CD4-positive, CD25-positive, alpha-beta regulatory T cell (primary cell): ENCODE measurements around the gene NHSL2. TPM values are rescaled to one million over a fixed set of nuclear protein-coding genes. Genes with fewer than 3 reads are reported as not detected.

Experiments used
- ATAC-seq, 2 donors: fragments of 150-1000 bp; cut with Tn5 transposase; one replicate each; pipeline ENCODE4 v1.10.0; 2021; ENCODE audit warnings: low read depth in 2 of 2, moderate number of reproducible peaks in 2 of 2, moderate library complexity in 1 of 2
- DNase-seq, 3 donors: peaks; one replicate each; pipeline versions ENCODE4 v3.0.0 to v3.0.0-alpha.2; 2012 to 2022; ENCODE audit warnings: mixed read lengths in 1 of 3
- H3K27ac ChIP-seq: one replicate; pipeline ENCODE4 v1.7.0; 2013; ENCODE audit warnings: mild to moderate bottlenecking, low read length; ENCODE audit not compliant: insufficient read depth, poor library complexity, severe bottlenecking
- H3K27me3 ChIP-seq: one replicate; pipeline ENCODE4 v1.7.0; 2013; ENCODE audit warnings: low read length; ENCODE audit not compliant: control insufficient read depth, insufficient read depth
- H3K36me3 ChIP-seq: one replicate; pipeline ENCODE4 v1.7.0; 2013; ENCODE audit warnings: mild to moderate bottlenecking, low read length, moderate library complexity; ENCODE audit not compliant: control insufficient read depth, insufficient read depth
- H3K4me1 ChIP-seq: 2 replicates; pipeline ENCODE4 v1.7.0; 2013; ENCODE audit warnings: mild to moderate bottlenecking, low read length; ENCODE audit not compliant: insufficient read depth, control insufficient read depth, poor library complexity, severe bottlenecking
- H3K4me3 ChIP-seq: one replicate; pipeline ENCODE4 v1.7.0; 2013; ENCODE audit warnings: low read depth, mild to moderate bottlenecking, low read length, moderate library complexity
- H3K9me3 ChIP-seq, 2 experiments: 1 replicate in 1 of 2; 2 replicates in 1 of 2; pipeline ENCODE4 v1.7.0; 2013; ENCODE audit warnings: low read length in 2 of 2, mild to moderate bottlenecking in 1 of 2, moderate library complexity in 1 of 2; ENCODE audit not compliant: control insufficient read depth in 2 of 2
- H3K27ac Mint-ChIP-seq, 3 donors: one replicate each; pipeline ENCODE4 v1.8.0; 2020 to 2022; ENCODE audit warnings: mild to moderate bottlenecking in 3 of 3, mixed read lengths in 3 of 3, moderate library complexity in 2 of 3
- H3K27me3 Mint-ChIP-seq: one replicate; pipeline ENCODE4 v1.8.0; 2022; ENCODE audit warnings: mild to moderate bottlenecking, mixed read lengths
- H3K36me3 Mint-ChIP-seq: one replicate; pipeline ENCODE4 v1.8.0; 2020; ENCODE audit warnings: mixed read lengths
- H3K4me1 Mint-ChIP-seq, 4 donors: one replicate each; pipeline ENCODE4 v1.8.0; 2020 to 2022; ENCODE audit warnings: mixed read lengths in 4 of 4, mild to moderate bottlenecking in 1 of 4
- H3K4me3 Mint-ChIP-seq, 4 donors: one replicate each; pipeline ENCODE4 v1.8.0; 2020 to 2022; ENCODE audit warnings: mild to moderate bottlenecking in 4 of 4, mixed read lengths in 4 of 4, moderate library complexity in 3 of 4
- H3K9me3 Mint-ChIP-seq, 7 donors: one replicate each; pipeline ENCODE4 v1.8.0; 2020 to 2022; ENCODE audit warnings: mixed read lengths in 7 of 7, mild to moderate bottlenecking in 3 of 7, moderate library complexity in 2 of 7
- polyA plus RNA-seq, 4 donors: library from polyadenylated mRNA; unstranded; fragments of 300-500 nt; fragmentation: Illumina TruSeq; gene quantifications; one replicate each; pipeline ENCODE4 v1.2.3, GENCODE V29; 2021
- total RNA-seq: library from RNA; stranded (reverse); gene quantifications from one replicate; pipeline ENCODE4 v1.2.3, GENCODE V29; 2022

The NHSL2 gene
- total and polyA plus RNA-seq, 5 donors from 2014 or later, result 1.5 to 6.7 (median 2.2) TPM

GRCh38 chrX:72126048-72126415 is 215.4 kb downstream of the NHSL2 start:
- Mint-ChIP-seq H3K36me3 (no peaks in the 10 kb centered on the region), H3K4me3 (peak overlapping the region in 1 of 4 donors; percentile 43), H3K9me3 (peaks cover 0 to 2% (median 0%) of the 10 kb centered on the region in 7 donors), H3K27ac (no peak overlapping the region), H3K27me3 (peaks cover 25% of the 10 kb centered on the region), H3K4me1 (peaks cover 0 to 20% (median 13%) of the 10 kb centered on the region in 4 donors)
- Histone ChIP-seq H3K4me3 (no peak overlapping the region), H3K4me1 (peaks cover 15% of the 10 kb centered on the region), H3K9me3 (no peaks in the 10 kb centered on the region), H3K36me3 (no peaks in the 10 kb centered on the region), H3K27me3 (no peaks in the 10 kb centered on the region), H3K27ac (no peak overlapping the region)
- ATAC-seq (no peak), DNase-seq (no peak)

GRCh38 chrX:72126539-72127140 is 216.0 kb downstream of the NHSL2 start:
- Histone ChIP-seq H3K4me3 (no peak overlapping the region), H3K36me3 (no peaks in the 10 kb centered on the region), H3K27ac (no peak overlapping the region), H3K27me3 (no peaks in the 10 kb centered on the region), H3K4me1 (peaks cover 15% of the 10 kb centered on the region), H3K9me3 (no peaks in the 10 kb centered on the region)
- ATAC-seq, result peak; percentile 80 to 84
- Mint-ChIP-seq H3K9me3 (peaks cover 0 to 2% (median 0%) of the 10 kb centered on the region in 7 donors), H3K4me3 (peak overlapping the region in 2 of 4 donors; percentile 43 to 54), H3K27me3 (peaks cover 25% of the 10 kb centered on the region), H3K4me1 (peaks cover 0 to 18% (median 12%) of the 10 kb centered on the region in 4 donors), H3K27ac (no peak overlapping the region), H3K36me3 (no peaks in the 10 kb centered on the region)
- DNase-seq, result peak; percentile 57 to 78 (median 71)

- H3K9me3 Mint-ChIP-seq, result peaks cover 0 to 2% (median 0%) of the 10 kb centered on the region in 7 donors
- no peak overlapping the region for H3K4me3 Mint-ChIP-seq
- H3K27me3 ChIP-seq, result peaks cover under 1% of the 10 kb centered on the region
- H3K9me3 ChIP-seq, result no peaks in the 10 kb centered on the region
- ATAC-seq (no peak), DNase-seq (no peak)
- no peaks in the 10 kb centered on the region for H3K36me3 Mint-ChIP-seq
- peaks cover 25% of the 10 kb centered on the region for H3K27me3 Mint-ChIP-seq
- no peak overlapping the region for H3K27ac Mint-ChIP-seq
- no peaks in the 10 kb centered on the region for H3K36me3 ChIP-seq
- no peak overlapping the region for H3K27ac ChIP-seq
- H3K4me1 Mint-ChIP-seq, result peaks cover 0 to 21% (median 8%) of the 10 kb centered on the region in 4 donors
- H3K4me1 ChIP-seq, result peaks cover 13% of the 10 kb centered on the region
- H3K4me3 ChIP-seq, result no peak overlapping the region
Measured at GRCh38 chrX:72127332-72127731, 216.7 kb downstream of the NHSL2 start.

DNA sequence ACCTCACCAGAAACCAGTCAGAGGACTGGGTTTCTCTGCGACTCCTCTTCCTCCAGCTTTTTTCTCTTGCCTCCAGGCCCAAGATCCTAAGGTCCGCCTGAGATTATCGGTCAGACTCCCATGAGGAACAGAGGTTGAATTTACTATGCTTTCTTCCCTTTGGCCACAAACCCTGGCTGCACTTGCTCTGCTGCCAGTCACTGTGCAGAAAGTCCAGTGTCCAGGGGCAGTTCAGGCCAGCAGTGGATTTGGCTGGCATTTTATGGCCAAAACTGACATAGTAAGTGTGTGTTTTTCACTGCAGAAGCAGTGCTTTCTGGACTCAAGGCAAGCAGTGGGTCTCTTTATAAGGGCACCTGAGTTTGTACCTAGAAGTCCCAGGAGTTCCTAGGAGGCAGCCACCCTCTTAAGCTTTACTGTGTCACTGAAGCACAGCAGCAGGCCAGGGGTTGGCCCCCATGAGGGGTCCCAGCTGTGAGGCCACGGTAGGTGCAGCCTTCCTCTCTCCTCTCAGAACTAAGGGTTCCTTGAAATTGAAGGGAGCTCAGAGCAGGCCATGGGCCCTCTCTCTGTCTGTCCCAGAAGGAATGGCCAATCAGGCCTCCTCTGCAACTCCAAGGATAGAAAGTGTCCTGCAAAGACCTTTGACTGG is 217.7 kb downstream of the NHSL2 start:
- no peaks in the 10 kb centered on the region for H3K9me3 ChIP-seq
- H3K4me1 ChIP-seq, result peaks cover 13% of the 10 kb centered on the region
- no peaks in the 10 kb centered on the region for H3K36me3 ChIP-seq
- Mint-ChIP-seq H3K27me3 (peaks cover 32% of the 10 kb centered on the region), H3K4me3 (no peak overlapping the region), H3K9me3 (peaks cover 0 to 2% (median 0%) of the 10 kb centered on the region in 7 donors), H3K36me3 (no peaks in the 10 kb centered on the region), H3K4me1 (peaks cover 0 to 16% (median 5%) of the 10 kb centered on the region in 4 donors), H3K27ac (no peak overlapping the region)
- ATAC-seq (no peak), DNase-seq (no peak)
- H3K4me3 ChIP-seq, result no peak overlapping the region
- H3K27me3 ChIP-seq, result peaks cover 2% of the 10 kb centered on the region
- H3K27ac ChIP-seq, result no peak overlapping the region

DNA sequence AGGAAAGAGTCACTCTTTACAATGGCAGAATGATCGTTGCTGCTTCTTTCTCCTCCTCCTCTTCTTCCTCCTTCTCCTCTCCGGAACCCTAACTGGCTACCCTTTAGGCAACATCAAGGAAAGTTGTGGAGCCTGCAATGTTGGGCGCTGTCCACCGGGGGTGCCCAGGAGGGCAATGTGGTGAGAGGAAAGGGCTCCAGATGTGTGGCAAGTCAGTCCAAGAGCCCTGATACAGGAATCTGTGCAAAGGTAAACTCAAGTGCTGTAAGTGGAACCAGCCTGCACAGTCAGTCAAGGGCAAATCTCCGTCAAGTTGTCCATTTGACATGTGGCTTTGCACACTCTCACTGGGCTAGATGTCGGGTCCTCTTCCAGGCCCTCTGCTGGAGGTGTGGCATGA is 218.2 kb downstream of the NHSL2 start:
- Histone ChIP-seq H3K4me3 (no peak overlapping the region), H3K9me3 (no peaks in the 10 kb centered on the region), H3K4me1 (peaks cover 13% of the 10 kb centered on the region), H3K27me3 (peaks cover 2% of the 10 kb centered on the region), H3K27ac (no peak overlapping the region), H3K36me3 (no peaks in the 10 kb centered on the region)
- peaks cover 0 to 2% (median 0%) of the 10 kb centered on the region in 7 donors for H3K9me3 Mint-ChIP-seq
- DNase-seq (peak in 1 of 3 donors; percentile 31), ATAC-seq (no peak)
- peaks cover 0 to 15% (median 5%) of the 10 kb centered on the region in 4 donors for H3K4me1 Mint-ChIP-seq
- H3K27me3 Mint-ChIP-seq, result peaks cover 32% of the 10 kb centered on the region
- no peaks in the 10 kb centered on the region for H3K36me3 Mint-ChIP-seq
- H3K4me3 Mint-ChIP-seq, result peak overlapping the region in 1 of 4 donors; percentile 63
- peak overlapping the region in 1 of 3 donors; percentile 52 for H3K27ac Mint-ChIP-seq

GRCh38 chrX:72129661-72130060 is 219.0 kb downstream of the NHSL2 start:
- ATAC-seq, result no peak
- no peaks in the 10 kb centered on the region for H3K36me3 Mint-ChIP-seq
- no peak for DNase-seq
- H3K4me1 ChIP-seq, result peaks cover 10% of the 10 kb centered on the region
- H3K27ac ChIP-seq, result no peak overlapping the region
- peak overlapping the region in 1 of 4 donors; percentile 63 for H3K4me3 Mint-ChIP-seq
- peaks cover 2% of the 10 kb centered on the region for H3K27me3 ChIP-seq
- no peak overlapping the region for H3K27ac Mint-ChIP-seq
- peaks cover 0 to 11% (median 5%) of the 10 kb centered on the region in 4 donors for H3K4me1 Mint-ChIP-seq
- H3K4me3 ChIP-seq, result no peak overlapping the region
- H3K27me3 Mint-ChIP-seq, result peaks cover 33% of the 10 kb centered on the region
- H3K9me3 Mint-ChIP-seq, result peaks cover 0 to 2% (median 0%) of the 10 kb centered on the region in 7 donors
- no peaks in the 10 kb centered on the region for H3K9me3 ChIP-seq
- no peaks in the 10 kb centered on the region for H3K36me3 ChIP-seq

GRCh38 chrX:72130156-72130761 is 219.6 kb downstream of the NHSL2 start:
- Mint-ChIP-seq H3K36me3 (no peaks in the 10 kb centered on the region), H3K9me3 (peaks cover 0 to 2% (median 0%) of the 10 kb centered on the region in 7 donors), H3K27ac (no peak overlapping the region), H3K4me1 (peaks cover 0 to 11% (median 5%) of the 10 kb centered on the region in 4 donors), H3K27me3 (peaks cover 37% of the 10 kb centered on the region), H3K4me3 (peak overlapping the region in 2 of 4 donors; percentile 22 to 28)
- no peak for DNase-seq
- H3K27ac ChIP-seq, result no peak overlapping the region
- no peaks in the 10 kb centered on the region for H3K36me3 ChIP-seq
- ATAC-seq, result no peak
- no peak overlapping the region for H3K4me3 ChIP-seq
- H3K4me1 ChIP-seq, result peaks cover 10% of the 10 kb centered on the region
- H3K9me3 ChIP-seq, result no peaks in the 10 kb centered on the region
- peaks cover 2% of the 10 kb centered on the region for H3K27me3 ChIP-seq
